Embryonic facial prominence (tissue), 1 donor: Measurements from ENCODE around the gene FSTL4.

Source experiments
- DNase-seq: peaks from one replicate; pipeline ENCODE4 v3.0.0-alpha.2; 2016; ENCODE audit errors: extremely low spot score

Gene FSTL4

GRCh38 chr5:133478199-133478985 lies 133.9 kb downstream of the FSTL4 start:
- no peak for DNase-seq

DNA sequence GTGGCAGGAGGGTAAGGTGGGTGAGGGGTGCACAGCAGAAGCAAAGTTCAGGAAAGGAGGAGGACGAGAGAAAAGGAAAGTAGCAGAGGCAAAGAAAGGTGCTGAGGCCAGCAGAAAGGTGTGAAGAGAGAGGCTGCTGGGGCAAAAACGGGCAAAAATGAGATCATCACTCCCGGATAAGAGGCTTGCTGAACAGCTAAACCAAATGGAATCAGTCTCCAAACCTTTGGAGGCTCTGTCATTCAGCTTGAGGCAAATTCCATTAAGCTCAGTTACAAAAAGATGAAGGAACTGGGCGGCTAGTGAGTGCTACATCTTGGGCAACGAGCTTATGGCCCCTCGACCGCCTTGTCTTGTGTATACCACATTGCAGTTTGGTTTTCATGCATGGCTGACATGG lies 136.4 kb downstream of the FSTL4 start:
- DNase-seq: no peak

DNA sequence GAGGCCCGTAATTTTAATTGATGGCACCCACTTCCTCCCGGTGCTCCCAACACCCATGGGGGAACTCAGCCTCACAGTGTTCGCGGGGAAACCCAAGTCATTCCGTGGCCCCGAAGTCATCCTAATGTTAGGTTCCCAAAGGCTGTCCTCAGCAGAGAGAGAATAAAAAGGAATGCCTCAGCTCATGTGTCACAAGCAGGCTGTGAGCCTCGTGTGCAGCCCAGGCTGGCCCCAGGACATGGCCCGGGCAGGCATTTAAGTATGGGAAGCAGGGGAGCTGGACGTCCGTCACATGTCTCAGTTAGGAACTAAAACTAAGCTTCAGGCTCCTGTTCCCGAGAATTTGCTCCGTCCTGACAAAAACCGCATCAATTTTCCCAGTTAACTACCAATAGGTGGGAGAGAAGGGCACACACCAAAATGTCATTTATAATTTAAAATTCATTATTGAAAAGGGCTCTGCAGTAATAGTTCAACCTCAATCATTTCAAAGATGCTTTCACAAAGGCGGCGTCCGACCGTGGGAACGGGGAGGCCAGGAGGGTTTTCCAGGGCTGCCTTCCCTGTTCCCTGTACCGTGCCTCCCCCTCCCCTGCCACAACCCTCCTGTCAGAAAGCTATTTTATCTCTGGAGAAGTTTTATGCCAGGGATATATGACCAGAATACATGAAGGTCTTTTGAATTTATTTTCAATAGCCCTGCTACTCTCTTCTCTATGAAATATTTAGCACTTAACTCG lies 137.3 kb downstream of the FSTL4 start:
- no peak for DNase-seq

DNA sequence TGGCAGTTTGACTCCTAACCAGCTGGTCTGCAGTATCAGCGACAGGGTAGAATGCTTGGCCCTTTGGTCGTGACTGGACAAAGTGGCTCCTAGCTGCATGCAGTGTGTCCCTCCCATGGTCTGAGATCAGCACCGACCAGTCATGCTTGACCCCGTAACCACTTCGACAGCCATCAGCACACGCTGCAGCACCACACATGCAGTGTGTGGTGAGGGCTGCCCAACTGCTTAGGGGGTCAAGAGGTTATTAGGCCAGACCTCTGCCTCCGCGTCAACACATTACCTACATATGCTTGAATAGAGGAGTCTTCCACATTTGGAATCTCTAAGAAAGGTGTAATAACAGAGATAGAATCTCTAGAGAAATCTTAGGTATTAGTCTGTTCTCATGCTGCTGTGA lies 139.1 kb downstream of the FSTL4 start:
- DNase-seq: no peak

DNA sequence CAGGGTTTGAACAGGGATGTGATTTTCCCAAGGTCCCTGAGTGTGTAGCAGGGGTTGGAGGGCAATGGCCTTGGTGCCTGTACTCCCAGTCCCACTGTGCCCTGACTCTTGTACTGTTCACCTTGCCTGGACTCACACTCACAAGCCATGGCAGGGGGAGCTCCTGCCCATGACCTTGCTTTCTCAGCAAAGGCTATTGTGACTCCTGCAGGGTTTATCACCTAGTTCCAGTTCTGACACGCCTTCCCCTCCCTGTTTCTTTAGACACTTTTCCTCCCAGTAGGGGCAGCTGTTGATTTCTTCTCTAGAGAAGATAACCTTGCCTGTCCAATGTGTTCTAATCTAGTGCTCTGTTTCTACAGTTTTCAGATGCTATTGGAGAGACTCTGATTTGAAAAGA lies 139.5 kb downstream of the FSTL4 start:
- no peak for DNase-seq

- no peak for DNase-seq
Observed at GRCh38 chr5:133471699-133472098, 140.6 kb downstream of the FSTL4 start.

GRCh38 chr5:133470841-133471240 lies 141.5 kb downstream of the FSTL4 start:
- no peak for DNase-seq

DNA sequence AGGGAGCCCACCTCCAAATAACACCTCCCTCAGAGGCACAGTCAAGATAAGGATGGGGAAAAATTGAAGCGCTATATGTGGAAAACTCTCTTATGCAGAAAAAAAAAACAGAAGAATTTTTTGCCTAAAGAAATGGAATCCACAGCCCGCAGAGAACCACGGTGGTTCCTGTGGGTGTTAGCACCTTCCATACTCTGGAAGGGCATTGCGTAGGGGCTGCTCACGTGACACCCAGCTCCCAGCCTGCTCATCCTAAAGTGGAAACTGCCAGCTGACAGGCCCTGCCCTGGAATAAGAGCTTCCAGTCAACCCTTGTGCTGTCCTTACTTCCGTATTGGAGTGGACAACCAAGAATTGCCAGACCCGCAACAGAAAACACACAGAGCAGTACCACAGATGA lies 142.5 kb downstream of the FSTL4 start:
- DNase-seq: no peak

- DNase-seq: no peak
Observed at GRCh38 chr5:133469252-133469651, 143.1 kb downstream of the FSTL4 start.

DNA sequence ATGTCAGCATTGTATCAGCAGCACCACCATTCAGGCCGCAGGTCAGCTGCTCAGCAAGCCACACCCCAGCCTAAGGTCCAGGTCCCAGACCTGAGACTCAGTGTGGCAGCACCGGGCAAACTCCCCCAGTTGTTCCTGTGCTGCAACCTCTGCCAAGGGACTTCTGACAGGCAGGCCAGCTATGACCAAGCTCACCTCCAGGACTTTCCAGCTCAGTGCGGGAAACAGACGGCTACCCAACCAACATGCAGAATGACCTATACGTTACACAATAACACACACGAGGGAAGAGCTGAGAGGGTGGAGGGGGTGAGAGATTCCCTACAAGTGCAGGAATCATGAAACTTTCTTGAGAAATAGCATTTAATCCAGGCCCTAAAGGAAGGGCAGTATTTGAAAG lies 143.7 kb downstream of the FSTL4 start:
- no peak for DNase-seq

DNA sequence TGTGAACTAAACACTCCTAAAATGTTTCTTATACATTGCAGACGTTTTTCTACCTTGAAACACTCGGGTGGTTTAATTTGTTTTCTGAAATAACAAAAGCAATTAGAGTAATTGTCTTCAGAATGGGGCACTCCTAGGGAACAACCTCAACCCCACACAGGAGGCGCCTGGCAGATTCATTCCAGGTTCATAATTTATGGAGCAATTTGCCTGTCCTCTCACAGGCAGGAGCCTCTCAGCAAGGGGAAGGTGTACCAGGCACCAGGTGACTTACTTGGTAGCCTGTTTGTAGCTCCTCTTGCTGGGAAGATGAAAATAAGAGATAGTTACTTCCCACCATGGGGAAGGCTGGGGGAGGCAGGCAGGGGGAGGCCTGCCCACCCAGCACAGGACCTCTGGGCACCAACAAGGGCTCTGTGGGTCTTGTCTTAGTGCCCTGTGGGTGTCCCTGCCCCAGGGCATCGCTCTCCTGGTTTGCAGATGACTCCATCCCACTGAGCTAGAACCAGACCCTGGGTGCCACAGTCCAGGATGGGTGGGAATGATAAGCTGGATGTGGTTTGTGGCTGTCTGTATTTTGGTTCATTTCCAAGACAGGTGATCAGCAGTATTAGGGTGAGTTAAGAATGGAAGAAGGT lies 144.4 kb downstream of the FSTL4 start:
- DNase-seq: no peak

GRCh38 chr5:133467335-133467779 lies 145.0 kb downstream of the FSTL4 start:
- DNase-seq: no peak

DNA sequence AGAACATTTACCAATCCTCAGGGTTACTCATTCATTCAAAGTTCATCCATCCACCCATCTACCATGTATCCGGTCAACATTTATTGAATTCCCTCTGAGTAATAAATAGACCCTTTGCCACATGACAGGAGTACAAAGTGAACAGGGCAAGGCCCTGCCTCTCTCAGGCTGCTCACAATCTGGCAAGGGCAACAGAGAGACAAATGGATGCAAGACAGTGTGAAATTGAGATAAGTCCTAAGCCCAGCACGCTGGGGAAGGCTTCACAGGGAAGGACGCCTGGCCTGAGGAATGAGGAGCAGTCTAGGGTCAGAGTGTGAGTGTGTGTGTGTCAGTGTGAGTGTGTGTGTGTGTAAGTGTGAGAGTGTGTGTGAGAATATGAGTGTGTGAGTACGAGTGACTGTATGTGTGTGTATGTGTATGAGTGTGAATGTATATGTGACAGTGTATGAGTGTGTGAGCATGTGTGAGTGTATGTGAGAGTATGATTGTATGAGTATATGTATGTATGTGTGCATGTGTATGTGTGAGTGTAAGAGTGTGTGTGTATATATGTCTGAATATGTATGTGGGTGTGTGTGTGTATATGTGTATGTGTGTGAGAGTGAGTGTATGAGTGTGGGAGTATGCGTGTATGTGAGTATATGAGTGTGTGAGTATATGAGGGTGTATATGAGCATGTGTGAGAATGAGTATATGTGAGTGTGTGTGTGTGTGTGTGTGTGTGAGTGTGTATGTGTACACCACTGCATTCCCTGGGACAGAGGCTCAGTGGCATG lies 145.6 kb downstream of the FSTL4 start:
- no peak for DNase-seq

DNA sequence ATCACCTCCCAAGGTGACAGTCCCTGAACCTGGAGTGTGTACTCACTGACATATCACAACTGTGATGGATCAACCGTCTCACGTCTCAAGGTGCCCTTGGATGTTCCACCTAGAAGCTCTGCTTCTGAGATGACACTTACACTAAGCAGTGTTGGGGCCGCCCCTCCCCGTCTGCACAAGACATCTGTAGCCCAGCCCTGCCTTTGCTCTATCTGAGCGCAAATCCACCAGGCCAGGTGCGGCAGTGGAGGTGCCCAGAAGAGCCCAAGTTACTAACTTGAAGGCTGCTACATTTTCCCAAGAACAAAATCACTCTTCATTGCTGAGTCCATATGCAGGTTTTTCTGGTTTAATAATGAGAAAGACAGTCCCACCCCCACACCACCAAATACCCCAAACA lies 148.3 kb downstream of the FSTL4 start:
- no peak for DNase-seq

- no peak for DNase-seq
Observed at GRCh38 chr5:133461796-133462516, 150.4 kb downstream of the FSTL4 start.

- DNase-seq: no peak
Observed at GRCh38 chr5:133460172-133460758, 152.1 kb downstream of the FSTL4 start.

DNA sequence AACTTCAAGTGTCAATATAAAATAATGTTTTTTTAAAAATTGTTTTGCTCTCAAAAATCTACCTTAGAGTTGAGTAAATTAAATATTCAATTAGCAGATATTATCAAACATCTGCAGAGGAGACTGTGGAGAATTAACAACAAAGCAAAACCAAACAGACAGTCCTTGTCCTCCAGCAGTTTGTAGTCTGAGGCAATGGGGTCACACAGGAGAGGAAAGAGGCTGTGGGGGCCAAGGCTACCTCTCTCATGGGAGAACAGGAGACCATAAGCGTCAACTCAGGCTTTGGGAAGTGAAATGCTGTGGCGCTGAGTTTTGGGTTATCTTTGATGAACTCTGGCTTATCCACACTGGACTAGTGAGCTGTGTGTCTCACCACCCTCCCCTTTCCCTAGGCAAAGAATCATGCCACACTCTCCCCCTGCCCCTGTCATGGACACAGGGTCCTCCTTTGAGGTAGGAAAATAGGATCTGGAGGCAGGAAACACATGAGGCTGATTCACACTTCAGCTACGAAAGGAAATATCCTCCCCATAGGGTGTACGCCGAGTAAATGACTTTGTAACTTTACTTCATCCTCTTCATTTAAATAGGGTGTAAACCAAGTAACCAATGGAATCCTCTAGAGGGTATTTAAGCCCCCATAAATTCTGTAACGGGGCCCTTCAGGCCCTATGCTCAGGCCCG lies 152.7 kb downstream of the FSTL4 start:
- DNase-seq: no peak

DNA sequence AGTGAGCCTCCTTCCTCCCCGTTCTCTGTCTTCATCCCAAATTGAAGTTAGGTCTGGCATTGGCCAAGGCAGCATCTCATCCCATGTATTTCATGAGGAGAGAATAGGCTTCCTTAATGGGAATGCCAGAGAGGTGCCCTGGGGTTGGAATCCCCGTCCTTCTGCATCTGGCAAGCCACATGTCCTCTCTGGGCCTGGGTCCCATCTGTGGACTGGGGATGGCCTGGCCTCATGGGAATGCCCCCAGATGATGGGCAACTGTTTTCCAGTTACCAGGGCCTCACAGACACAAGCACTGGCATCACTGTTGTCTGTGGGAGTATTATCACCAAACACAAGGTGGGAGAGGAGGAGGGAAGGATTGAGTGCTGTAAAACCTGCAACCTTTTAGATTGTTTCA lies 153.9 kb downstream of the FSTL4 start:
- DNase-seq: no peak

DNA sequence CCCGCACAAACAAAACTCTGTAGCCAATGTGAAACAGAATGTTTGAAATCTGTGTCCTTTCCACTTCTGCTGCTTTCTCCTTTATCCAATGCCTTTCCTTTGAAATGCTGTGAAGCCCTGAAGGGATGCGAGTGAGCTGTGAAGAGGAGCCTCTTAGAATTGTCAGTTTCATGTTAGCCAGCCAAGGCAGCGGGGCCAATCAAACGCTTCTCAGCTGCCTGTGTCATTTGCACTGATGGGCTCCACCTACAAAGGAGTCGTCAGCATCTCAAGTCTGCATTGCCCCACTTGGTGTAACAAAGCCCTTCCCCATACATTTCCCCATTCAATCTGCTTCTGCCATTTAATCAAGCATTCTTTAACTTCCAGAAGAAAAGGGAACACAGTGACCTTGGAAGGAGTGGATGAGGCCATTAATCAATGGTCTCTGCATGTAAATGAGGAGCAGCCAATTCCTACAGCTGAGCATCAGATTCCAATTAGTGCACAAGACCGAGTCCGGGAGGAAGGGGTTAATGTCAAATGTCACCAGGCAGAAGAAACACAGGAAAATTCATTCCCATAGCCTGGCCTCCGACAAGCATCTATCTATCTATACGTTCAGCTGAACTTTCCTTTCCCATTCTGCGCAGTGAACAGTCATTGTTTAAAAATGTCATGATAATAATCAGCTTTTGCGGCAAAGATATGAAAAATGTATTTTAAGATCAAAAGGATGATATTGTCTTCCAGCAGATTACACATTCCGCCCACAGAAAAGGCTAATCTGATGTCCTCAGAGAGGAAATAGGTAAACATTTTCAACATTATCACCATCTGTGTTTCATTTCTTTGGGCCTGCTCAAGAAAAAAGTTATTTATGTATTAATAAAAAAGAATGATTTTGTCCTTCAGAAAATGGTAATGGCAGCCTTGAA lies 154.6 kb downstream of the FSTL4 start:
- no peak for DNase-seq
